Lower leg skin (tissue), 4 donors: ENCODE data around the gene NTM. TPM values are rescaled to one million over a fixed set of nuclear protein-coding genes. Genes with fewer than 3 reads are reported as not detected.

Source experiments
- DNase-seq, 2 donors: peaks; one replicate each; pipeline ENCODE4 v3.0.0-alpha.2; 2019; ENCODE audit warnings: low spot score in 2 of 2
- H3K4me3 ChIP-seq: fragments of 200-600 bp; sonication (generic); 2 replicates; pipeline ENCODE4 v1.5.1; 2017; ENCODE audit warnings: mild to moderate bottlenecking, low read depth; ENCODE audit not compliant: poor library complexity, severe bottlenecking
- POLR2A ChIP-seq, 2 donors: fragments of 450-650 bp; IDR thresholded peaks; one replicate each; pipeline ENCODE4 v1.6.1; 2016 to 2017; ENCODE audit warnings: antibody characterized with exemption in 2 of 2, mild to moderate bottlenecking in 1 of 2, moderate library complexity in 1 of 2
- WGBS, 2 donors: methylation state at CpG; one replicate each; pipeline ENCODE4 v1.1.5; 2018; 5-methylcytosine and 5-hydroxymethylcytosine counted together
- intact Hi-C: fragments of 100-400 bp; cut with DNase I; formaldehyde crosslinking; loops from one replicate; pipeline ENCODE4 v1.15.0; 2023; ENCODE audit warnings: low total_unique reads
- total RNA-seq, 4 donors: library from RNA; depleted of rRNA; stranded (reverse); fragments of >200 nt; gene quantifications; one replicate each; pipeline ENCODE4 v1.1.0, GENCODE V29; 2016
- TF ChIP-seq, protein P1 (sequence below), 3 donors: fragments of 450-650 bp; IDR thresholded peaks; one replicate each; pipeline ENCODE4 v1.5.1; 2016; ENCODE audit warnings: antibody characterized with exemption in 3 of 3, mild to moderate bottlenecking in 3 of 3, moderate library complexity in 2 of 3

Gene NTM
- total RNA-seq, 4 donors from 2014 or later, result 2.8 to 5.7 (median 4.9) TPM

DNA sequence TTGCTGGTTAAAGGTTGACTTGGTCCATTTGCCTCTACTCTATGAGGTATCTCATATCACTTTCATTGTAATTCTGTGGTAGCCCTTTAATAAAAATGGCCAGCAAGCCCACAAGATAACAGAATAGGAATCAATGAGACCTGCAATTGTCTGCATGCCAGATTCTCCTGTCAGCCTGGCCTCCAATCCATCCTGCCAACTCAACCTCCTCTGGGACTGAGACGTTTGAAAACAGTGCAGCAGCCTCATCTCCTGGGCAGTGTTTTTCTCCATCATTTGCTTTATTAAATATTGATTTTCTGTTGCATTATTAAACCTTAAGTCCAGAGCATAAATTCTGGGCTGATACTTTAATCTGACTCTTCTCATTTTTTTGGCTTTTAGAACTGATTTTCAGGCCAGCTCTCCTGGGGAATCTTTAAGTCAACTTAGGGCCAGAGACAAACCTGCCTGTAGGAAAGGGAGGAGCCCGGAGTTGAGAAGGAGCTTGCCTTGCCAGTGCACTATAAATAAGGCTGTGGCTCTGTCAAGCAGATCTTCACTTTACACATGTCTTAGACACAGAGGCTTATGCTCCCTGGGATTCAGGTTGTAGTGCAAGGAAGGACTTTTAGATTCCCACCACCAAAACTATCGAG is 798.0 kb downstream of the NTM start:
- no peak for DNase-seq
- TF ChIP-seq, protein P1, sequence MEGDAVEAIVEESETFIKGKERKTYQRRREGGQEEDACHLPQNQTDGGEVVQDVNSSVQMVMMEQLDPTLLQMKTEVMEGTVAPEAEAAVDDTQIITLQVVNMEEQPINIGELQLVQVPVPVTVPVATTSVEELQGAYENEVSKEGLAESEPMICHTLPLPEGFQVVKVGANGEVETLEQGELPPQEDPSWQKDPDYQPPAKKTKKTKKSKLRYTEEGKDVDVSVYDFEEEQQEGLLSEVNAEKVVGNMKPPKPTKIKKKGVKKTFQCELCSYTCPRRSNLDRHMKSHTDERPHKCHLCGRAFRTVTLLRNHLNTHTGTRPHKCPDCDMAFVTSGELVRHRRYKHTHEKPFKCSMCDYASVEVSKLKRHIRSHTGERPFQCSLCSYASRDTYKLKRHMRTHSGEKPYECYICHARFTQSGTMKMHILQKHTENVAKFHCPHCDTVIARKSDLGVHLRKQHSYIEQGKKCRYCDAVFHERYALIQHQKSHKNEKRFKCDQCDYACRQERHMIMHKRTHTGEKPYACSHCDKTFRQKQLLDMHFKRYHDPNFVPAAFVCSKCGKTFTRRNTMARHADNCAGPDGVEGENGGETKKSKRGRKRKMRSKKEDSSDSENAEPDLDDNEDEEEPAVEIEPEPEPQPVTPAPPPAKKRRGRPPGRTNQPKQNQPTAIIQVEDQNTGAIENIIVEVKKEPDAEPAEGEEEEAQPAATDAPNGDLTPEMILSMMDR (IDR thresholded peaks at IDR 0.05), result no peak
- 54 to 63% methylated on average over 3 of the region's 3 CpGs for WGBS, 2 donors
- intact Hi-C loops, result no loop called here
- no peak overlapping the region for H3K4me3 ChIP-seq

DNA sequence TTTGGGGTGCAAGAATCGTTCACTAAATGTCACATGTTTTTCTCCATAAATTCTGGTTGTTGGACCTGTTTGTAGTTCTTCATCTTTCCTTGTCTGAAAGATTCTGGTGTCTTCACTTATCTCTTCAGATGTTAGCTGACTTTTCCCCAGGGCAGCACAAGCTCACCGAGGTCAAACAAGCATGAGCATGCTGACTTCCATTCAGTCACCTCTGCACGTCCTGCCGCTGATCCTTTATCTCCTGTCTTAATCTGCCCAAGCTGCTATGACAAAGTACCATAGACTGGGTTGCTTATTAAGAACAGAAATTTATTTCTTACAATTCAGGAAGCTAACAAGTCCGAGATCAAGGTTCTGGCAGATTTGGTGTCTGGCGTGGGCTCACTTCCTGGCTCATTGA is 800.6 kb downstream of the NTM start:
- H3K4me3 ChIP-seq, result no peak overlapping the region
- intact Hi-C loops, result no loop called here
- no peak for TF ChIP-seq POLR2A (IDR thresholded peaks at IDR 0.05)
- TF ChIP-seq, protein P1 (IDR thresholded peaks at IDR 0.05), result no peak
- 47 to 50% methylated on average over 6 of the region's 6 CpGs for WGBS, 2 donors
- no peak for DNase-seq

DNA sequence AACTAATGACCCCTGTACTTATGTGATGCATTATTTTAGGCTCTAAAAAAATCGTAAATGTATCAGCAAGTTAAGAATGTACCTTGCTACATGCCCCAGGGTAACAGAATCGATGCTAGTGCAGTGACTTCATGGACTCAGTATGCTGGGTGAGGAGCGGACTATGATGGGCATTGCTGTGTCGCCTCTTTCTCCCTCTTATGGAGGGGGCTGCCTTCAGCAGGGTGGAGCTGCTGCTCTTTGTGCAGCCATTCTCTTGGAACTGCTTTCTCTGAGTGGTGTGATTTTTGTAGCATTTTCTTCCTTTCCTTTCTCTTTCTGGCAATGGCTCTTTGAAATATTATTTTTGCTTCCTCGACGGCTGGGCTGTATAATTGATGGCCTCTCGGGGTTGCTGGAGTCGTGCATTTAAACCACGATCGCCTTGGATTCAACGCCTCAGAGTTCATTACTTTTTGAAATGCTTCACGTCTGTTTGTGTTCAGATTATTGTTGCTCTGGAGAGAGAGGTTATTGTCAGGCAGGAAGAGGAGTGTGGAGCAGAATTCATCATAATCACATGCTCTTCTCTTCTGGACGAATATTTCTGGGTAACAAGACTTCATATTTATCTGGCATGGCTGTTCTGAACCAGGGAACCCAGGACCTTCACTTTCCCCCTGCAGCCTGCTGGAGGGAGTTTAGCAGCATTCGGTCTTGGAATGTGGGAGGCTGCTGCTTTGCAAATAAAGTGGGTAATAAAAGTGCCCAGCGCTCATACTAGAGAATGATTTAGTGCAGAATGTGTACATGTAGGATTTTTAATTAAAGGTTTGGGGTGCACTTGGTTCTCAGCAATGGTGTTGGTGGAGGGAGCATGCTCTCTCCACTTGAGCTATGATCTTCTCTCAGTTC is 804.2 kb downstream of the NTM start:
- WGBS, 2 donors, result 58% methylated on average over 15 of the region's 15 CpGs
- intact Hi-C loops, result no loop called here
- TF ChIP-seq, protein P1 (IDR thresholded peaks at IDR 0.05), result no peak
- TF ChIP-seq POLR2A (IDR thresholded peaks at IDR 0.05), result no peak
- no peak for DNase-seq
- no peak overlapping the region for H3K4me3 ChIP-seq

DNA sequence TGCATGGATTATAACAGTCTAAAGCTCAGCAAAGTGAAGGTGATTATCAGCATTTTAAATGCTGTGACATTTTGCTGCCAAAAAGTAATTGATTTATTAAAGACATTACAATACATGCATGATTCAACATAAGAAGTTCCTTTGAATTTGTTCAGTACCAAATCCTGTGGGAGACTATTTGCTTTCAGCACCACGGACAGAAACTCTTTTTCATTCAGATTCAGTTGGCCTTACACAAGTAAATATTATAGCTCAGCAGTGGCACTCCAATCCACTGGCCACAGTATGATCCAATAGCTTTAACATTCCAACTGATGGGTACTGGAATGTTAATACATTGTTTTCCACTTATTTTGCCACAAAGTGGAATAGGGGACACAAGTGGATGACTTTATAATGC is 806.7 kb downstream of the NTM start:
- 5 to 21% methylated on average over 1 of the region's 1 CpG for WGBS, 2 donors
- intact Hi-C loops, result no loop called here
- TF ChIP-seq POLR2A (IDR thresholded peaks at IDR 0.05), result no peak
- TF ChIP-seq, protein P1 (IDR thresholded peaks at IDR 0.05), result no peak
- H3K4me3 ChIP-seq, result no peak overlapping the region
- no peak for DNase-seq

DNA sequence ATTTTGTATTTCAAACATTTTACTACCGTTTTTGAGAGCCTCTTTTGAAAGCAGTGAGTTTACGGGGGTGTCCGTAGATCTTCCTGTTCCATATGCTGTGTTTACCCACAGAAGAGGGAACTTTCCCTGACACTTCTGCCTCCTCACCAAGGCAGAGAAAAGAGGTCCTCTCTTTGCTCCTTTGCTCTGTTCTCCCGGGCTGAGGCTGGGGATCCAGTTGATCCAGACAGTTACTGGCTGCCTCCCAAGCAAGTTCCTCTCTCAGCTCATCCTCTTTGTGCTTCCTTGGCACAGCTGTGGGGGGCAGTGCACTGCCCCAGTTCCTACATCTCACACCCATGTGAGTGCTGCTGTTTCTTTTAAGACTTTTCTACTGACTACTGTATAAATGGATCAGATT is 813.7 kb downstream of the NTM start:
- intact Hi-C loops, result no loop called here
- WGBS, 2 donors, result 61 to 66% methylated on average over 4 of the region's 4 CpGs
- no peak for TF ChIP-seq POLR2A (IDR thresholded peaks at IDR 0.05)
- TF ChIP-seq, protein P1 (IDR thresholded peaks at IDR 0.05), result no peak
- DNase-seq, result no peak
- no peak overlapping the region for H3K4me3 ChIP-seq
